Activated CD4-positive, alpha-beta T cell treated with anti-CD3 and anti-CD28 coated beads for 4 hours (primary cell): Measurements from ENCODE around the gene UCN2.
"Not testable (repeated sequence)": the region's sequence is repeated elsewhere in the genome, so short reads cannot be mapped to it uniquely, and the experiment has no call there.

ENCODE experiments used
- DNase-seq, 2 donors: peaks; one replicate each; pipeline ENCODE4 v3.0.0-alpha.2; 2020

UCN2 gene

DNA sequence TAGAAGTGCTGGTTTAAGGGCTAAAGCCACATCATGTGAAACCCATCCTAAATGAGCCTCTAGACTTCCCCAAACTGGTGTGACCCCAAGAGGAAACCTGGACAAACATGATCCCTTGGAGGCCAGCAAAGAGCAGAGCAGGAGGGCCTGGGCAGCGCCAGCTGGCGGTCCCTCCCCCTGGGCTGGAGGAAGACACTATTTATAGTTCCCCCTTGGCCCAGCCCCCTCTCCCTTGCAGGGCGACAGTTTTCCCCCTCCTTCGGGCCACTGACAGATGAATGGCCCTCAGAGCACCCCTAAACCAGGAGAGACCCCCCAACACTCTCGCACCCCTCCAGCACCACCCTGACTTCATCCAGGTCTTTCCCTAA is 2.9 kb downstream of the UCN2 start:
- DNase-seq: no peak

DNA sequence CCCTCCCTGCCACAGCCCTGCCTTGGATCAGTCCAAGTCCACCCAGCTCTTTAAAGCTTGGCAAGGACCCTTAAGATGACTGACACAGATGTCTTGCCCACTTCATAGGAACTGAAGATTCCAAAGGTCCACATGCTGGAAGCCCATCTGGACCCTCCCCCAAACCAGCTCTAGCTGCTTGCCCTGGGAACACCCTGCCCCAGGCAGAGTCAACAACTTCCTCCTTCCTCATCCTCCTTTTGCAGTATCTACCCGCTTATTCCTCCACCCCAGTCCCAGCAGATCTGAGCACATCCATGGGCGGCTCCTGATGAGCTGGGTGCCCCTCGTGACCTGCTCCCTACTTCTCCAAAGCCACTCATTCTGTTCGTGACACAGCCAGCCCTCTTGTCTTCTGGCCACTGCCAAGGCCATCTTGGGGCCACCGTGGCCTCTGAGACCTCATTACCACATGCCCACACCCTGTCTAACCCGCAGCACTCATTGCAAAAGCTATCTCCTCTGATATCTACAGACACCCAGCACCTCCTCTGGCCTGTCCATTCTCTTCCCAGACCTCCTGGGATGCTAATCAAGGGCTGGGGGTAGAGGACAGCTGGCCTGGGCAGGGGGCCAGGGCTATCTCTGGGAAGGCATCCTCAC is 5.0 kb downstream of the UCN2 start:
- DNase-seq: no peak

DNA sequence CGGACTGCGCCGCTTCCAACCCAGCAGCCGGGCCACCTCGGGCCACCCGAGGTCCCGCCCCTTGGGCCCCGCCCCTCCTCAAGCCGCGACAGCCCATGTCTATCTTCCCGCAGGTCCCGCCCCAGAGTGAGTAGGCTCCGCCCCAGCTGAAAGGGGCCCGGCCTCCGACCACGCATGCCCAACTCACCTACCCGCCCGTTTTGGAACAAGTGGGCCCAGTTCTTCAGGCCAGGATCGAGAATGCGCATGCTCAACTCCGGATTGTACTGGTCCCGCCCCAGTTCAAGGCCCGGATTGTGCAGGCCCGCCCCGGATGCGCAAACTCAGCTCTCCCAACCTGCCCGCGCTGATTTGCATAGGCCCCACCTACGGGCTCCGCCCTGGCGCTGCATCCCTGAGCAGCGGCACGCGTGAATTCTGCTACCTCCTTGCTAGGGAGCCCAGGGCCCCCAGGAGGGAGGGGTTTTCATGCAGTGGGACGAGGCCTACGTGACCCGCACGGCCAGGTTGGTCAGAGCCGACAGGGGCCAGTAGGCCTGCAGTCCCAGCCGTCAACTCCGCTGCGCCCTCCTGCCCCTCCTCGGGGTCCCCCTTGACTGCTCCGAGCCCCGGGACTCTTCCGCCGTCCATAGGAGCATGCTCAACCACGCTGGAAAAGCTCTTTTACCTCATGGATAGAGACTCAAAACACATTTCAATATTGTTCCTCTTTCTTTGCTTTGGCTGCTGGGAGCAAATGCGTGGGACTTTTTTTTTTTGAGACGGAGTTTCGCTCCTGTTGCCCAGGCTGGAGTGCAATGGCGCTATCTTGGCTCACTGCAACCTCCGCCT is 6.6 kb downstream of the UCN2 start, which contains the start of gene PFKFB4:
Gene PFKFB4, minus strand, starts transcription at position 8 of the 831 bp plus-strand sequence. CDS start 26 bp downstream, outside the sequence.
- peak; percentile 98 to 99 for DNase-seq

DNA sequence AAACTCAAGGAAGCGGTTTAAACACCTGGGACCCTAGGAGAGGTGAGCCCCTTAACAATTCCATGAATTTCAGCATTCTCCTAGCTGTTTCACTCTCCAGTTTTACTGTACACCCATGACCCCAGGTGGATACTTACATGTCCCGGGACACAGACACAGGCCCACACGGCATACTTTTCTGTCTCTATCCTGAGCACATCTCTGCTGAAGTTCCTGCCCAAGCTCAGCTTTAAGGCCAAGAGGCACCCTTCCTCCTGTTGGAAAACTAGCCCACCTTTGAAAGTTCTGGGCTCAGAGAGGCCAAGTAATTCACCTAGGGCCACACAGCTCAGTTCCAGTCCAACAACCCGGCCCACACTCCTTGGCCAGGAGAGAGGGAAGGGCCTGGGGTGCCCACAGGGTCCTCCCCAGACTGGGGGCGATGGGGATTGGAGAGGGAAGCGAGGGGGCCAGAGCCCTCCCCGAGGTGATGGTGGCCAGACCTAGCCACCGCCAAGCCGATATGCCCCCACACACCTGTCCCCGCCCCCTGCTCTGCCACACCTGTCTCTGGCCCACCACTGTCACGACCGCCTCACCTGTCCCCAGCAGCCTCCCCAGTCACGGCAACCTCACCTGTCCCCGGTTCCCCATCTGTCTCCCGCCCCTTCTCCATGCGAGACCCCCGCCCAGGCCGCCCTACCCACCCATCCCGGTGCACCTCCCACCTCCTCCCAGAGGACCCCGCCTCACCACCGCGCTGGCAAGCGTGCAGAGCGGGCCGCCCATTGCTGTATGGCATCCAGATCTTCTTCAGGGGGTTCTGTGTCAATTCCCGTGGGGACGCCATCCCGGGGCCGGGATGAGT is 7.4 kb downstream of the UCN2 start:
- DNase-seq: no peak

DNA sequence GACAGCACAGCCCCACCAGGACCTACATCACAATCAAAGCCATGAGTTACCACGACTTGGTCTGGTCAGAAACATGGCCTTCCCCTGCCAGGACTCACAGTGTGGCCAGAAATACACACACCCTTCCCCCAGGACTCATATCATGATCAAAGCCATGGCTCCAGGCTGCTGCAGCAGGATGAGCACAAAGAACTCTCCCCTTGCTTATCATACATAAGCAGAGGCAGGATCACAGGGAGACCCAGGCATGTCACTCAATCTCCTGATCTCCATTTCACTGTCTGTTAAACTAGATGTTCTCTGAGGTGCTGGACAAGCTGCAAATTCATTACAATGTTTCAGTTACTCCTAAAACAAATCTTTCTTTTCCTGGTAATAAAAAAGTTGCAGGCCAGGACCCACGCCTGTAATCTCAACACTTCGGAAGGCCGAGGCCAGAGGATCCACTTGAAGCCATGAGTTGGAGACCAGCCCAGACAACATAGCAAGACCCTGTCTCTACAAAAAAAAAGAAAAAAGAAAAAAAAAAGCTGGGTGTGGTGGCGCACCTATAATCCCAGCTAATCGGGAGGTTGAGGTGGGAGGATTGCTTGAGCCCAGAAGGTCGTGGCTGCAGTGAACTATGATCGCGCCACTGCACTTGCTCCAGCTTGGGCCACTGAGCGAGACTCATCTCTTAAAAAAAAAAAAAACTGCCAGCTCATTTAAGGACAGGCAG is 8.2 kb downstream of the UCN2 start:
- DNase-seq: no peak

DNA sequence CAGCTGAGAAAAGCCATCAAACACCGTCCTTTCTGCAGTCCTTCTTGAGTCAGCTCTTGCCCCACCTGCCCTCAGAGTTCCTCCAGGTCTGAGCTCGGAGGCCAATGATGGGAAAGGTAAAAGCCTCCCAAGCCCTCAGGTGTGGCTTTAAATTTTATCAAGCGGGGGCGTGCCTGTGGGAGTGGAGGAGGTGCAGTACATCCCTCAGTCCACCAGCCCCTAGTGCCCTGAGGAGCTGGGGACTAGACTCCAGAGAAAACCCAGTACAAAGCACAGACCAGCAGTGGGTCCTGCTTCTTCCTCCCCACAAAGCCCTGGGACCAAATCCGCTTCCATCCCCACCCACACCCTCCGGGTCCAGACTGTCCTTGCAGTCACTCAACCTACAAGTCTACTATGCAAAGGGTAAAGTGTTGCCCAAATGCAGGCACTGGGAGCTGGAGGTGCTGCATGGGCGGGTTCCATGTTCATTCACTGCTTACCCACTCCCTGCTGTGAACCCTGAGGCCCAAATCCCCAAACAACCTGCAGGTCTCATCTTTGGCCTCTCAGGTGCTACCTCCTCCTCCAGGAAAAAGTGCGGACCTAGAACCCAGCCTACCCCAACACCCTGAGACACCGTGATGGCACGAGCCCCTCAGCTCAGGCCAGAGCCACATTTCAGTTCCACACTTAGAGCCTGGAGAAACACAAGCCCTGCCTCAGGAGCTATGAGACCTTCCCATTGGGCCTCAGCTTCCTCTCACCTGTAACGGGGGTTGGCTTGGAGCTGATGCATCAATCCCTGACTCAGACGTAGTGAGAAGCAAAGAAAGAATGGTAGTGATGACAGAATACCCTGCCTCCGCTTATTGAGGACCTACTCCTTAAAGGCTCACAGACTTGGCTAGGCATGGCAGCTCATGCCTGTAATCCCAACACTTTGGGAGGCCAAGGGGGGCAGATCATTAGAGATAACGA is 9.4 kb downstream of the UCN2 start:
- DNase-seq: no peak

DNA sequence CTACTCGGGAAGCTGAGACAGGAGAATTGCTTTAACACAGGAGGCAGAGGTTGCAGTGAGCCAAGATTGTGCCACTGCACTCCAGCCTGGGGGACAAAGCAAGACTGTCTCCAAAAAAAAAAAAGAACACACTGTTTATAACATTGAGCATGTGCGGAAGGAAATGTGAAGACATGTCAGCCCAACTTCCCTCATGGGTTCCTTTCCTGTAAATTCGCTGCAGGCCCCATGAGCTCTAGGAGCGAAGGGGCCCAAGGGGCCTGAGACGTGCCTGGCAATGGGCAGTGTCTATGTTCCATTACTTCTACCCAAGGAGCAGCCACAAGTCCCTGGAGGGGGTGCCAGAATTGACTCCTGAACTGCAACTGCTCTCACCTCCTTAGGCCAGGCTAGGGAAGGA is 10.2 kb downstream of the UCN2 start:
- DNase-seq: no peak

DNA sequence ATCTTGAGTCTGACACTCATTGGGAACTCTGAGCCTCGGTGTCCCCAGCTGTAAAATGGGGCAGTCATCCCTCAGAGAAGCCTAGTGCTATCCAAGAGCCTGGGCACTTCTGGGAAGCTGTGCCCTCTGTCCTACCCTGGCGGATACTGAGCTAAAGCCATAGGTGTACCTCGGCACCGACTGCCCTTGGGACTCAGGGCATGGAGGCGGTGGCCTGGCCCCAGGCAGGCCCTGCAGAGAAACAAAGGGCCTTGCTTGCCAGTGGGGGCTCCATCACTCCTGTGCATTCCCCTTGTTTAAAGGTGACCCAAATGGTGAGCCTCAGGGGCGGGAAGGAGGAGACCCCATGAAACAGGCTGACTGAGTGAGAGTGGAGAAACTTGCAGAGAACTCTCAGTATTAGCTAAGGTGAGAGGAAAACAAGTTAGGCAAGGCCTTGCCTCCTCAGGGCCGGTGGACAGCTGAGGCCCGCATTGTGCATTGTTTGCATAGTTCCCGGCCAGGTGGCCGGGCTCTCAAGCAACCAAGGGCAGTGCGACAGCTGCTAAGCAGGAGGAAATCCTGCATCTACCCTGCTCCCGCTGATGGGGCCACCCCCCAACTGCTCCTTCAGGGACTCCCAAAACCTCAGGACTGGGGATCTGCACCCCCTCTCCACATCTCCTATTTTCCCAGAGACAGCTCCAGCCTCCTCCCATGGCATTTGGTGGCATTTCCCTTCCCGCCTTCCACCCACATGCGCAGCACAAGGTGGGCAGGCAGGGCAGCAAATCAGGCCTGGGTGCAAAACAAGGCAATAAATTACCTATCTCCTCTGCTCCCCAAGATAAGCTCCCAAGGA is 11.2 kb downstream of the UCN2 start:
- DNase-seq: no peak

DNA sequence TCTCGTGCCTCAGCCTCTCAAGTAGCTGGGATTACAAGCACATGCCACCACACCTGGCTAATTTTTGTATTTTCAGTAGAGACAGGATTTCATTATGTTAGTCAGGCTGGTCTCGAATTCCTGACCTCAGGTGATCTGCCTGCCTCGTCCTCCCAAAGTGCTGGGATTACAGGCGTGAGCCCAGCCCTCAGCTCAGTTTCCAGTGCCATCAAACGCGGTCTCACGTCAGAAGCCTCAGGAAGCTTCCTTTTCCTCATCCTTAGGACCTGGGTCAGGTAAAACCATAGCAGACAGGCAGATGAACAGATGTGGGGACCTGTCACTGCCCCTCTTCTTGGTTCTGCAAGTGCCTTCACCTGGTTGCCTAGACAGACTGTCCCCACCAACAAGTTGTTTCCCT is 11.9 kb downstream of the UCN2 start:
- DNase-seq: not testable (repeated sequence)

DNA sequence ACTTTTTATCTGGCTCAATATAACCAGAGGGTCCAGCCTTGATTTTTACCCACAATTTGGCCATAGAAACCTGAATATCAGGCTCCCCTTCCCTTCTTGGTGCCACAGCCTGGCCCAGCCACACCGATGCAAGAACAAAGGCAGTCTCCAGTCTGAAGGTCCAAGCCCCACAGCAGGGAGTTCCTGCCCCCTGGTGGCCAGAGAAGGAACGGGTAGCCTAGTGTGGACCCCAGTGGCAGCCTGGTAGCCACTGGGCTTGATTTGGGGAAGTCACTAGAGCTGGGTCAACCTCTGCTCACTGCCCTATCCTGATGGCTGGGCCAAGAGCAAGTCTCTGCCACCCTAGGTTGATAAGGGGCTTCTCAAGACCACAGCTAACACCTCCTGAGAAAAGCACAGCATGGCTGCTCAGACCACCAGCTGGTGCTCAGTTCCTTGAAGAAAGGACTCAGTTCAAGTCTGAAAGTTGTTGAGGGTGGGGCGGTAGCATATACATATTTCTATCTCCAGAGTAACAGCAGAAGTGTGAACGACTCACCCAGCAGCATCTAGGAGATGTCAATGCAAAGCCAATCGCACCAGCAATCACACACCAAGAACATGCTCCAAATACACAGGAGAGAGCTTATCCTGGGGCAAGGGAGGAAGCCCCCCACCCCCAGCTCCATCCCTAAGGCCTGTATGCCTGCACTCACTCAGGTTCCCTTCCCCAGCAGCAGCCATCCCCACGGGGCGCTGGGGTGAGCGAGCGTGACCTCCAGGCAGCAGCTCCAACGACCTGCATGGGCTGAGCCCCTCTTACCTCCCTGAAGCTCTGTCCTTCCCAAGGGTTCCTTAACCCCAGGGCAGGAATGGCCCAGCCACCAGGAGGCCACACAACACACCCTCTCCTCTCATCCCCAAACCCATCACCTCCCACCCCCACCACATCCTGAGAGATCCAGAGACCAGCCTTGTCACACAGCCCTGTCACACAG is 14.6 kb downstream of the UCN2 start:
- DNase-seq: peak; percentile 78 to 86

DNA sequence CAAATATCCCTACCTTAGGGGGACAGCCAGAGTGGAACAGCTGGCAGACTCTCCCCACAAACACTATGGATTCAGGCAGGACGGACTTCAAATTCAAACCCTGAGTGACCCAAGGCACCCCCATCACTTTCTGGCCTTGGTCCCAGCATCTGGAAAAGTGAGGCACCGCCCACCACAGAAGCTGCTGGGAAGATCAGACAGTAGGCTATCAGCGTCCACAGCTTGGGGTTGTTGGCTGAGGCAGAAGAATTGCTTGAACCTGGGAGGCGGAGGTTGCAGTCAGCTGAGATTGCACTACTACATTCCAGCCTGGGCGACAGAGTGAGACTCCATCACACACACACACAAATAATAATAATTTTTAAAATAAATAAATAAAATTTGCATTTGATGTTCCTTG is 15.5 kb downstream of the UCN2 start:
- DNase-seq: no peak

DNA sequence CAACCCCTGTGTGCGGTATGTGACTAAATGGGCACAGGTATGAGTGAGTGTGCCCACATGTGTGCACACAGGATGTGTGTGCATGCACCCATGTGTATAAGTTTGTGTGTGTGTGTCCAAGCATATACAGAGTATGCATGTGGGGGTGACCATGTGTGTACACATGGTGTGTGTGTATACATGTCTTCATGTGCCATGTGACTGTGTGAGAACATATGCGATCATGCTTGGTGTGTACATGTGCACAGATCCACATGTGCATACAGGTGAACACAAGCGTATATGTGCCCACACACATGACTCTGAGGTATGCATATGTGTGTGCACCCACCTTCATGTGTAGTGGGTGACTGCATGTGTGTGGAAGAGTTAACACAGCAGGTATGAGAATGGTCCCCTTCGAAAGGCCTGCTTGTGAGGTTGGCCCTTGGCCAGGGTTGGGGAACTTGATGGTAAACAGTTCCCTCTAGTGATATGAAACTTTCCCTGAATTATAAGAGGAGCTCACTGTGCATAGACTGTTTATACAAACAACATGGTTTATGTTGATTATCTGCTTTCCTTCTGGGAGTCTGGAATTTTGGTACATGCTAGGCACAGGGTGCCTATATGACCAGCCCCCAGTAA is 17.3 kb downstream of the UCN2 start:
- DNase-seq: no peak

DNA sequence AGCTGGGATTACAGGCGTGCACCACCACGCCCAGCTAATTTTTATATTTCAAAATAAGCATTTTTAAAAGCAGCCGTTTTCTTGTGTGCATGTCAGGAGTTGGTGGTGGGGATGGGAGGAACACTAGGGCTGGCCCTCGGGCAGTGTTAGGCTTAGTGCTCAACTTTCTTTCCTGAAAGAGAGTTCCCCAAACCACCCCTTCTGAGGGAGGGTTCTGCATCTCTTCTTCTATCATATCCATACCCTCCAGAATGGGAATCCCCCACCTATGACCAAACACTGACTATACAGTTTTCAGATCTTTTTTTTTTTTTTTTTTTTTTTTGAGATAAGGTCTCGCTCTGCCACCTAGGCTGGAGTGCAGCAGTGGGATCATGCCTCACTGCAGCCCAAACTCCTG is 19.4 kb downstream of the UCN2 start:
- DNase-seq: no peak

DNA sequence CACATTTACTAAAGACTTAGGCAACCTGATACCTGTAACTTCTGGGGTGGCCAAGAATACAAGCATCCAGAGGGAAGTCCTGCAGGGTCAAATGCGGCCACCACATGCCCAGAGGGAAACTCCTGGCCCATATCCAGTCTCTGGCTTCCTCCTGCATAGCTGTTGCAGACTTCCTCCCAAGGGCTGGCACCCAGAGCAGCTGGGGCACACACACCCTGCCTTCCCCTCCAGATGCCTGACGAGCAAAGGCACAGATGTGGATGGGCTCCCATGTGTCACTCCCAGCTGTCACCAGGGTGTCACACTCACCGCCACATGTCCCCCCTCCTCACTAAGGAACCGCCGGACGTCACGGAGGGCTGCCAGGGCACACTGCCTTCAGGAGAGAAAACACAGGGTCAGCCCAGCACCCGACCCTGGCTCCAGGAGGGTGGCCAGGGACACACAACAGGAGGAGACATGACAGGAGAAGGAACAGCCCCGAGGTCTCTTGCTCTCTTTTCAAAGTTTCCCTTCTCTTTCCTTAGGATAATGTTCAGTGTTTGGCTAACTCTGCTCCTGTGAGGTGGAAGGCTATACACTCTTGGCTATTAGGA is 20.2 kb downstream of the UCN2 start:
- DNase-seq: no peak

DNA sequence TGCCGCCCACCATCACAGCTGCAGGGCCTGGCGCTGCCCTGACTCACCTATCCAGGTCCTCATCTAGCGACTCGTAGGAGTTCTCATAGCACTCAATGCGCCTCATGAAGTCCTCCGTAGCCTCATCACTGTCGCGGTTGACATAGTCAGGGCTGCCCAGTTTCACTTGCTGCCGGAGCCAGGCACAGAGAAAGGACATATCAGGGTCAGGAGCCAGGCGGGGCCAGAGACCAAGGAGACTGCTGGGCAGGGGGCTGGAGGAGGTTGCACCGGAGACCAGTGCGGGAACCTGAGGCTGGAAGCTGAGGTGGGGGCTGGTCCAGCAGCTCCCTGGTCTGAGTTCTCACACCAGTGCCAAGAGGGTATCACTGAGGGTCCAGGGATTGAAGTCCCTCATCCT is 25.1 kb downstream of the UCN2 start:
- DNase-seq: no peak

DNA sequence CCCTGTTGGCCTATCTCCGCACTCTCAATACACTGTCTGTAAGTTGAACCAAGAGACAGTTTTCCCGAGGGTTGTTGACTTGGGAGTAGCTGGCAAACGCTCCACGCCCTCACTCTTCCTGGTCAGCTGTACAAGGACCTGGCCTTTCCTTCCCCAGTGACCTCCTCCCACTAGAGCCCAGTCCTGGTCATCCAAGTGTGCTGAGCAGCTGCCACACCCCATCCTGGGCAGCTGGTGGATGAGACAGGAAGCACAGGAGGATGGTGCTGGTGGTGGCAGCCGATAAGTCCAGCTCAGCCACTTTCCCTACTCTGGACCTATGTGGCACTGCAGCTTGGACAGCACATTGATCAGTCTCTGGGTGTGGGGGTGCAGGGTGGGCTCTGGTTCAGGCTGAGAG is 26.8 kb downstream of the UCN2 start:
- DNase-seq: no peak

DNA sequence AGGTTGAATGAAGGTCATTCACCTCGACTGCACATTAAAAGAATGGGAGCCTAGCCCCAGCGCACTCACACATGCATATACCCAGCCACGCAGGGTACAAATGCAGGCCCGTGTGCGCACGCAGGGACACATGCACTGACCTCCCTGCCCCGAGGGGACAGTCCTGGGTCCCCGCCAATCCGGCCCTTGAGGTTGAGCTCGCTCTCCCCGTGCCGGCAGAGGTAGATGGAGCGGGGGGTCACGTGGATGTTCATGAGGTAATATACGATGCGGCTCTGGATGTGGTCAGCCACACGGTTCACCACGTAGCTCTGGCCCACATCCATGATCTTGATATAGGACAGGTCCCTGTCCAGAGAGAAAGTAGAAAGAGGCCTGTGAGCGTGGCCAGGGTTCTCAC is 27.5 kb downstream of the UCN2 start:
- DNase-seq: no peak

DNA sequence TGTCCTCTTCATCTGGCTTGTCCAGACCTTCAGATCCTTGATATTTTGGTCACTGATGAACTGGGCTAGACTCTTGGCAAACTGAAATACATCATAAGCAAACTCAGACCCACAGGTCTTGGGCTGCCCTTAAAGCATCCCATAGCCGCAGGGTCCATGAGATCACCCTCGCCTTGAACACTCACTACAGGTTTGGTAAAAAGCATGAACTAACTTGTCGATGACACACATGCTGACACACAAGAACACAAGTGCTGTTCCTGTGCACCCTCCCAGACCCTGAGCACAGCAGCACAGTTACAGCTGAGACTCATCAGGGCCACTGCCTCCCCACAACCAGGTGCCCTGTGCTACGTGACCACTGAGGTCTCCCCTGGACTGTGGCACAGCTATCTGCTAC is 28.0 kb downstream of the UCN2 start:
- no peak for DNase-seq

DNA sequence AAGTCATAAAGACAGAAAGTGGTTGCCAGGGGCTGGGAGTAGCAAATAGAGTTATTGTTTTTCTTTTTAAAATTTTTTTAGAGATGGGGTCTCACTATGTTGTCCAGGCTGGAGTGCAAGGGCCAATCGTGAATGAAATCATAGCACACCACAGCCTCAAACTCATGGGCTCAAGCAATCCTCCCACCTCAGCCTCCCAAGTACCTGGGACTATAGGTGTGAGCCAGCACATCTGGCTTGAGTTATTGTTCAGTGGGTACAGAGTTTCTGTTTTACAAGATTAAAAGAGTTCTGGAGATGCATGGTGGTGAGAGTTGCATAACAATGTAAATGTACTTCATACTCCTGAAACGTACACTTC is 30.6 kb downstream of the UCN2 start:
- DNase-seq: no peak
